HepG2 (cell line): ENCODE data around the gene TRAPPC4. TPM values are rescaled to one million over a fixed set of nuclear protein-coding genes. Genes with fewer than 3 reads are reported as not detected.
A peak's percentile ranks its signal among the peaks of the same experiment; 100 is the strongest.

Experiments used
- ATAC-seq: fragments of 200-7000 bp; cut with Tn5 transposase; 3 replicates; pipeline ENCODE4 v1.9.1; 2020; ENCODE audit warnings: mild to moderate bottlenecking, moderate library complexity
- BruUV-seq: library from RNA; stranded (reverse); fragments of 400-500 nt; replicated peaks from 2 replicates; lab custom pipeline; 2021; lab: Mats Ljungman, UMichigan
- CTCF ChIA-PET: fragments of 300-600 bp; formaldehyde crosslinking; extraction: SDS; loops from one replicate; lab custom pipeline; 2021; ENCODE audit warnings: low total read pairs, inconsistent platforms, low intra/inter-chr PET ratio; lab: Yijun Ruan, JAX
- POLR2A ChIA-PET: fragments of 350-600 bp; sonication (Branson Sonifier 250); formaldehyde crosslinking; loops from one replicate; lab custom pipeline; 2020; ENCODE audit warnings: antibody characterized with exemption, inconsistent platforms; lab: Yijun Ruan, JAX
- DNase-seq: peaks from one replicate; pipeline ENCODE4 v3.0.0-alpha.2; 2015; ENCODE audit warnings: low spot score
- FAIRE-seq: peaks from 3 replicates; lab custom pipeline; 2011; peaks lifted over from hg19 to GRCh38; lab: Jason Lieb, UNC
- H2AFZ ChIP-seq: one replicate; pipeline ENCODE4 v1.6.1; 2011; ENCODE audit warnings: low read length, inconsistent platforms
- H3K27ac ChIP-seq: fragments of 300-600 bp; 3 replicates; pipeline ENCODE4 v1.8.0; 2011; ENCODE audit warnings: mixed run types, mild to moderate bottlenecking, mixed read lengths, low read length, inconsistent platforms; ENCODE audit not compliant: insufficient read depth; ENCODE audit errors: extremely low read length
- H3K27me3 ChIP-seq, 2 experiments: fragments of 200-600 bp in 1 of 2; 2 replicates in 1 of 2; 3 replicates in 1 of 2; pipeline versions ENCODE4 v1.6.0 to v1.8.0; 2011; ENCODE audit warnings: low read length in 2 of 2, mild to moderate bottlenecking in 2 of 2, moderate library complexity in 2 of 2, inconsistent platforms in 1 of 2; ENCODE audit not compliant: insufficient read depth in 2 of 2, control insufficient read depth in 1 of 2
- H3K36me3 ChIP-seq, 2 experiments: fragments of 200-600 bp in 1 of 2; replicated peaks in 1 of 2; 2 replicates in 1 of 2; 3 replicates in 1 of 2; pipeline versions ENCODE4 v1.5.1 to v1.8.0; 2011; ENCODE audit warnings: low read length in 2 of 2, inconsistent platforms in 1 of 2; ENCODE audit not compliant: insufficient read depth in 2 of 2, control insufficient read depth in 1 of 2
- H3K4me1 ChIP-seq: 2 replicates; pipeline ENCODE4 v1.5.1; 2012; ENCODE audit warnings: low read length, inconsistent platforms; ENCODE audit not compliant: insufficient read depth
- H3K4me2 ChIP-seq: 2 replicates; pipeline ENCODE4 v1.6.0; 2011; ENCODE audit warnings: low read depth, low read length, inconsistent platforms
- H3K4me3 ChIP-seq, 3 experiments: fragments of 200-600 bp in 1 of 3; sonication (generic), shearing (Covaris generic) in 1 of 3; replicated peaks in 1 of 3; 2 replicates each; pipeline ENCODE4 v1.5.1; 2011 to 2016; ENCODE audit warnings: low read length in 3 of 3, inconsistent platforms in 2 of 3, low read depth in 2 of 3, mild to moderate bottlenecking in 2 of 3, control low read depth in 1 of 3, mixed read lengths in 1 of 3; ENCODE audit not compliant: insufficient read depth in 1 of 3
- H3K79me2 ChIP-seq: one replicate; pipeline ENCODE4 v1.6.1; 2011; ENCODE audit warnings: low read length, inconsistent platforms; ENCODE audit not compliant: insufficient read depth
- H3K9ac ChIP-seq: 2 replicates; pipeline ENCODE4 v1.6.0; 2011; ENCODE audit warnings: mild to moderate bottlenecking, low read depth, low read length, inconsistent platforms; ENCODE audit not compliant: insufficient read depth
- H3K9me3 ChIP-seq: 2 replicates; pipeline ENCODE4 v1.5.1; 2012; ENCODE audit warnings: mild to moderate bottlenecking, low read length
- H4K20me1 ChIP-seq: 2 replicates; pipeline ENCODE4 v1.6.0; 2011; ENCODE audit warnings: inconsistent platforms, mild to moderate bottlenecking, low read length, moderate library complexity; ENCODE audit not compliant: insufficient read depth
- ATF1 ChIP-seq: IDR thresholded peaks from 2 replicates; pipeline ENCODE4 v1.6.1; 2016; ENCODE audit warnings: mild to moderate bottlenecking, control low read depth
- CC2D1A ChIP-seq: sonication (generic); formaldehyde crosslinking; IDR thresholded peaks from 2 replicates; pipeline ENCODE4 v1.8.1; 2023; ENCODE audit warnings: mild to moderate bottlenecking, missing genetic modification reagents
- CREM ChIP-seq, 2 experiments: sonication (generic) in 1 of 2; formaldehyde crosslinking in 1 of 2; IDR thresholded peaks; 2 replicates each; pipeline versions ENCODE4 v1.4.0 to v1.6.1; 2016 to 2020; ENCODE audit warnings: antibody characterized with exemption in 1 of 2, mild to moderate bottlenecking in 1 of 2, missing genetic modification reagents in 1 of 2
- ETV5 ChIP-seq: IDR thresholded peaks from 2 replicates; pipeline ENCODE4 v1.6.1; 2018; ENCODE audit warnings: missing biosample characterization, missing genetic modification reagents, inconsistent platforms, borderline replicate concordance
- FOXO4 ChIP-seq: sonication (generic); formaldehyde crosslinking; conservative IDR thresholded peaks from 2 replicates; pipeline ENCODE4 v1.8.1; 2023; ENCODE audit warnings: missing genetic modification reagents
- HMG20B ChIP-seq: conservative IDR thresholded peaks from 2 replicates; pipeline ENCODE4 v1.6.1; 2016; ENCODE audit warnings: missing genetic modification reagents, missing compliant biosample characterization
- IKZF1 ChIP-seq: fragments of 450-650 bp; IDR thresholded peaks from 2 replicates; pipeline ENCODE4 v1.7.1; 2016
- KLF6 ChIP-seq: IDR thresholded peaks from 2 replicates; pipeline ENCODE4 v1.8.0; 2016; ENCODE audit warnings: missing biosample characterization, missing genetic modification reagents
- KMT2B ChIP-seq: IDR thresholded peaks from 2 replicates; pipeline ENCODE4 v1.6.1; 2016; ENCODE audit warnings: missing genetic modification reagents, missing compliant biosample characterization
- LBX2 ChIP-seq: sonication (generic); formaldehyde crosslinking; IDR thresholded peaks from 2 replicates; pipeline ENCODE4 v1.5.0; 2020; ENCODE audit warnings: missing genetic modification reagents, mild to moderate bottlenecking, borderline replicate concordance
- RNF219 ChIP-seq: sonication (generic); formaldehyde crosslinking; IDR thresholded peaks from 2 replicates; pipeline ENCODE4 v1.5.0; 2020; ENCODE audit warnings: mild to moderate bottlenecking, missing genetic modification reagents
- SIN3B ChIP-seq: fragments of 150-350 bp; IDR thresholded peaks from 2 replicates; pipeline ENCODE4 v1.6.1; 2014; ENCODE audit warnings: low read length
- SKI ChIP-seq: fragments of 450-650 bp; IDR thresholded peaks from one replicate; pipeline ENCODE4 v1.6.1; 2018; ENCODE audit warnings: mild to moderate bottlenecking; ENCODE audit not compliant: partially characterized antibody
- TBX3 ChIP-seq: fragments of 450-650 bp; IDR thresholded peaks from 2 replicates; pipeline ENCODE4 v1.6.1; 2017; ENCODE audit warnings: antibody characterized with exemption, mild to moderate bottlenecking, inconsistent platforms, borderline replicate concordance
- ZFP1 ChIP-seq: IDR thresholded peaks from 2 replicates; pipeline ENCODE4 v1.6.1; 2016
- ZMYM4 ChIP-seq: sonication (generic); formaldehyde crosslinking; IDR thresholded peaks from 2 replicates; pipeline ENCODE4 v1.8.1; 2023; ENCODE audit warnings: mild to moderate bottlenecking, missing genetic modification reagents
- ZNF234 ChIP-seq: sonication (generic); formaldehyde crosslinking; conservative IDR thresholded peaks from 2 replicates; pipeline ENCODE4 v1.5.1; 2020; ENCODE audit warnings: mild to moderate bottlenecking, missing genetic modification reagents
- ZNF317 ChIP-seq: sonication (generic); formaldehyde crosslinking; IDR thresholded peaks from 2 replicates; pipeline ENCODE4 v1.5.0; 2020; ENCODE audit warnings: mild to moderate bottlenecking, missing genetic modification reagents
- ZNF784 ChIP-seq: sonication (generic); formaldehyde crosslinking; IDR thresholded peaks from 2 replicates; pipeline ENCODE4 v1.5.1; 2020; ENCODE audit warnings: missing genetic modification reagents, mild to moderate bottlenecking, borderline replicate concordance
- ZNF790 ChIP-seq: sonication (generic); formaldehyde crosslinking; IDR thresholded peaks from 2 replicates; pipeline ENCODE4 v1.8.0; 2022; ENCODE audit warnings: missing genetic modification reagents, mild to moderate bottlenecking, borderline replicate concordance
- WGBS: methylation state at CpG from one replicate; pipeline ENCODE4 v1.1.6; 2017; ENCODE audit warnings: low lambda C conversion rate; 5-methylcytosine and 5-hydroxymethylcytosine counted together
- in situ Hi-C: cut with HindIII; loops from 2 replicates; pipeline ENCODE4 v1.10.0; 2017; ENCODE audit warnings: low pct_unique_long_range_greater_than_20kb; ENCODE audit not compliant: extremely low pct_ligation_motif_present
- intact Hi-C: fragments of 100-400 bp; cut with micrococcal nuclease; formaldehyde crosslinking; loops from one replicate; pipeline ENCODE4 v1.10.0; 2022; ENCODE audit not compliant: unreplicated experiment
- polyA plus RNA-seq, 8 experiments: library from polyadenylated mRNA; depleted of rRNA in 3 of 8; stranded (reverse) in 7 of 8; unstranded in 1 of 8; fragments of >200 nt; fragmentation: Illumina TruSeq in 4 of 8; extraction: Trizol in 4 of 8; gene quantifications; 2 replicates each; pipeline versions ENCODE4 v1.2.1 to v1.2.3, GENCODE V29; 2011 to 2016; ENCODE audit warnings: low read depth in 4 of 8, missing spikeins in 1 of 8, mixed read lengths in 1 of 8; ENCODE audit not compliant: insufficient read depth in 1 of 8
- total RNA-seq, 5 experiments: library from RNA; depleted of rRNA; stranded (reverse); fragments of >200 nt; fragmentation: Illumina TruSeq; extraction: Trizol; gene quantifications; 2 replicates each; pipeline ENCODE4 v1.2.3, GENCODE V29; 2016; ENCODE audit warnings: low read depth in 1 of 5

Gene TRAPPC4
- total and polyA plus RNA-seq, 2 of the 13 experiments (the other 11 are each of a cell fraction or from before 2014, with no cell fraction given) = 97.4 to 140 TPM

GRCh38 chr11:119030329-119031047, 11.9 kb downstream of the TRAPPC4 start, which contains the start of gene SLC37A4:
Gene SLC37A4, minus strand, starts transcription at chr11:119030877.
- in situ Hi-C loops (no loop called here), intact Hi-C loops (loop anchor here (2.0 kb wide), 2 partner anchors 32 to 64 kb away; partner anchors contain the start of gene CENATAC)
- no TSS peak for BruUV-seq
- ChIA-PET CTCF (interaction anchor here (1.0 kb wide), 1 partner anchor 33 kb away, joined by 4 read pairs; the partner anchor contains the start of gene CENATAC), POLR2A (interaction anchor here (0.5 to 4.8 kb wide), 11 partner anchors 12 to 184 kb away, joined by 3 to 45 read pairs (median 4); partner anchors contain the start of genes CENATAC, HMBS, HYOU1 and RPS25)
- FAIRE-seq (peak; percentile 83), ATAC-seq (peak; percentile 63), DNase-seq (peak; percentile 95)
- Histone ChIP-seq H3K4me1 (peaks cover 67% of the 10 kb centered on the region), H3K9me3 (no peaks in the 10 kb centered on the region), H3K9ac (peak within 1 kb of the TSS; percentile 77), H4K20me1 (no peaks in the 10 kb centered on the region), H3K36me3 (peaks cover 0 to 1% of the 10 kb centered on the region in 2 experiments; a peak in 1 of 5 replicates), H2AFZ (peak within 1 kb of the TSS; percentile 80), H3K79me2 (peaks cover 46% of the 10 kb centered on the region), H3K4me2 (peak within 1 kb of the TSS; percentile 99), H3K27ac (peak within 1 kb of the TSS; percentile 77), H3K4me3 (peak within 1 kb of the TSS; percentile 74 to 82 (median 79)), H3K27me3 (no peaks in the 10 kb centered on the region; a peak in 1 of 5 replicates)
- WGBS = 0% methylated on average over 22 of the region's 67 CpGs
- TF ChIP-seq TBX3 = no peak
- no peak for TF ChIP-seq SIN3B
- peak; percentile 87; the same call in 1 of the 2 replicates for TF ChIP-seq ZNF234 (CRISPR knock-in tag)
- TF ChIP-seq ATF1 = no peak
- TF ChIP-seq IKZF1 = no peak
- TF ChIP-seq ETV5 (CRISPR knock-in tag) = peak; percentile 53
- TF ChIP-seq ZNF790 (CRISPR knock-in tag) = no peak
- TF ChIP-seq ZFP1 (CRISPR knock-in tag) = 0 out of 2 replicates have a peak, but pooled peaks have one; percentile 7
- TF ChIP-seq ZNF784 (CRISPR knock-in tag) = peak; percentile 29; the same call in 1 of the 2 replicates
- peak; percentile 82; the same call in 1 of the 2 replicates for TF ChIP-seq KMT2B (CRISPR knock-in tag)
- no peak for TF ChIP-seq FOXO4
- no peak for TF ChIP-seq KLF6
- TF ChIP-seq ZMYM4 (CRISPR knock-in tag) = peak; percentile 79
- no peak for TF ChIP-seq SKI
- no peak for TF ChIP-seq CC2D1A (CRISPR knock-in tag)
- TF ChIP-seq CREM (IDR thresholded peaks at IDR 0.05) = no peak
- no peak for TF ChIP-seq CREM (CRISPR knock-in tag; IDR thresholded peaks at IDR 0.05)
- TF ChIP-seq RNF219 (CRISPR knock-in tag) = no peak
- 0 out of 2 replicates have a peak, but pooled peaks have one; percentile 14 for TF ChIP-seq HMG20B
- no peak for TF ChIP-seq LBX2 (CRISPR knock-in tag)
- TF ChIP-seq ZNF317 (CRISPR knock-in tag) = no peak; the same call in 1 of the 2 replicates
